ENCODE results near the gene HLA-DQB1.
"Not testable (repeated sequence)": the region's sequence is repeated elsewhere in the genome, so short reads cannot be mapped to it uniquely, and the experiment has no call there.

HLA-DQB1 gene

DNA sequence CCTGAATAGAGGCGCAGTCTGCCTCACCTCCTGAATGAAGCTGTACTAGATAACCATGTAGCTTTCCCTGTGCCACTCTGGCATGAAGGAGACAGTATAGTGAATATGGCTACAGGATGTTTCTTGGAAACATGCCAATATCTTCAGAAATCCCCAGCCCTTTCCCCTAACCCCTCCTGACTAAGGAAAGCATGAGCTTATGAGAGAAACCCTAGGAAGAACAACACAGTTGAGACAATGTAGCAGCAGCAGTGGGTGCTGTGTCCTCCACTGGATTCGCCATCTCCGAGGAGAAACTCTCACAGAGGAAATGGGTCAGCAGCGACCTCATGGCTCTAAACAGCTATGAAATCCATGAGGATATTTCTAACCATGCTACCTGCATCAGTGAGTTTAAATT lies 22.6 kb downstream of the HLA-DQB1 start:
- in situ Hi-C loops (cut with HindIII; ENCODE audit: low pct_ligation_motif_present, low sequenced_read_pairs), result no loop called here
- no peak overlapping the region for H3K4me3 ChIP-seq (ENCODE audit: low read depth, low read length)
- no peak for TF ChIP-seq CTCF (IDR thresholded peaks at IDR 0.05; ENCODE audit: low read depth, low read length, missing control alignments)
- no peak for DNase-seq
- H3K27me3 ChIP-seq (replicated peaks), result no peaks in the 10 kb centered on the region
- no peak overlapping the region for H3K27ac ChIP-seq
- no peaks in the 10 kb centered on the region for H3K36me3 ChIP-seq (replicated peaks)

- no peak for TF ChIP-seq CTCF (IDR thresholded peaks at IDR 0.05; ENCODE audit: low read depth, low read length, missing control alignments)
- Histone ChIP-seq H3K27ac (no peak overlapping the region), H3K27me3 (replicated peaks) (no peaks in the 10 kb centered on the region), H3K36me3 (replicated peaks) (no peaks in the 10 kb centered on the region), H3K4me3 (ENCODE audit: low read depth, low read length) (no peak overlapping the region)
- in situ Hi-C loops (cut with HindIII; ENCODE audit: low pct_ligation_motif_present, low sequenced_read_pairs), result no loop called here
- DNase-seq, result no peak
Observed at GRCh38 chr6:32642720-32643106, 23.7 kb downstream of the HLA-DQB1 start.

- H3K27ac ChIP-seq; in situ Hi-C loops (cut with HindIII; ENCODE audit: low pct_ligation_motif_present, low sequenced_read_pairs): not testable (repeated sequence)
Observed at GRCh38 chr6:32641785-32642719, 24.4 kb downstream of the HLA-DQB1 start.

GRCh38 chr6:32641122-32641521 lies 25.3 kb downstream of the HLA-DQB1 start:
- no peaks in the 10 kb centered on the region for H3K36me3 ChIP-seq (replicated peaks)
- in situ Hi-C loops (cut with HindIII; ENCODE audit: low pct_ligation_motif_present, low sequenced_read_pairs), result no loop called here
- H3K4me3 ChIP-seq (ENCODE audit: low read depth, low read length), result no peak overlapping the region
- no peaks in the 10 kb centered on the region for H3K27me3 ChIP-seq (replicated peaks)
- no peak overlapping the region for H3K27ac ChIP-seq
- no peak for DNase-seq
- no peak for TF ChIP-seq CTCF (IDR thresholded peaks at IDR 0.05; ENCODE audit: low read depth, low read length, missing control alignments)

More at GRCh38 chr6:32641785-32642719, 24.4 kb downstream of the HLA-DQB1 start:
- not testable (repeated sequence) for H3K4me3 ChIP-seq (ENCODE audit: low read depth, low read length); DNase-seq; H3K27me3 ChIP-seq (replicated peaks); H3K36me3 ChIP-seq (replicated peaks)

- DNase-seq, result no peak
- Histone ChIP-seq H3K36me3 (replicated peaks) (no peaks in the 10 kb centered on the region), H3K27ac (no peak overlapping the region), H3K27me3 (replicated peaks) (no peaks in the 10 kb centered on the region), H3K4me3 (ENCODE audit: low read depth, low read length) (no peak overlapping the region)
- no peak for TF ChIP-seq CTCF (IDR thresholded peaks at IDR 0.05; ENCODE audit: low read depth, low read length, missing control alignments)
- in situ Hi-C loops (cut with HindIII; ENCODE audit: low pct_ligation_motif_present, low sequenced_read_pairs), result no loop called here
Observed at GRCh38 chr6:32639440-32640394, 26.7 kb downstream of the HLA-DQB1 start.

All from brain microvascular endothelial cell (primary cell).